Cardiac fibroblast (primary cell): ENCODE results near the gene CATSPER1.
A peak's percentile ranks its signal among the peaks of the same experiment; 100 is the strongest.

Experiments used
- DNase-seq, 2 donors: peaks; one replicate each; pipeline versions ENCODE4 v3.0.0 to v3.0.0-alpha.2; 2010; ENCODE audit warnings: low read depth in 2 of 2
- H3K4me3 ChIP-seq, 2 donors: replicated peaks in 1 of 2; 1 replicate in 1 of 2; 2 replicates in 1 of 2; pipeline ENCODE4 v1.5.1; 2011; ENCODE audit warnings: low read depth in 2 of 2, low read length in 2 of 2, mild to moderate bottlenecking in 2 of 2, moderate library complexity in 1 of 2
- TF ChIP-seq, protein P1 (sequence below): IDR thresholded peaks from one replicate; pipeline ENCODE4 v1.5.1; 2011; ENCODE audit warnings: low read depth, mild to moderate bottlenecking, low read length, inconsistent platforms

Gene CATSPER1

DNA sequence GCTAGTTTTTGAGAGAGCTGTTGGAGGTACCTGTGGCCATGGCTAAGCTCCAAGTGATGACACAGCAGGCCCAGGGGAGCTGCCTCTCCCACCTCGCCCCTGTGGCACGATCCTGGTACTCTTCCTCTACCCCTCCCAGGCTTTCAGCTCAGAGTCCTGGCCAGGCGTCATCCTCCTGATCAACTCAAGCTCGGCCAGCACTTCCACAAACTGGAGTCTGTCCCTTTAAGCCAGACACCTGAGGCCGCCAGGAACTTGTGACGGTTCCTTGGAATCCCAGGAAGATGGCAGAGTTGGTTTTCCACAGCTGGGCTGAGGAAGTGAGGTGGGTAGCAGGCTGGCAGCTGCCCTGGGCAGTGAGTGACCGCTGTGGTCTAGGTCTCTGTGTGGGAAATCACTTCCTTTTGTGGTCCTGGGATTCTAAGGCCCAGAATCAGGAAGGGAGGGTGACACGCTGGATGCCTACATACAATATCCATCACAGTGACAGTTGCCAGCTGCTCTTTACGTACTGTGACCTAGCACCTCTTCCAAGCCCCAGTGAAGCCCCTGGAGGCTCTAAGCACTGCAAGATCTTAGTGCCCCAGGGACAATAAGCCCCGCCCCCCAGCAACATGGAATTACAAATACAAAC, 17.7 kb downstream of the CATSPER1 start:
- TF ChIP-seq, protein P1, sequence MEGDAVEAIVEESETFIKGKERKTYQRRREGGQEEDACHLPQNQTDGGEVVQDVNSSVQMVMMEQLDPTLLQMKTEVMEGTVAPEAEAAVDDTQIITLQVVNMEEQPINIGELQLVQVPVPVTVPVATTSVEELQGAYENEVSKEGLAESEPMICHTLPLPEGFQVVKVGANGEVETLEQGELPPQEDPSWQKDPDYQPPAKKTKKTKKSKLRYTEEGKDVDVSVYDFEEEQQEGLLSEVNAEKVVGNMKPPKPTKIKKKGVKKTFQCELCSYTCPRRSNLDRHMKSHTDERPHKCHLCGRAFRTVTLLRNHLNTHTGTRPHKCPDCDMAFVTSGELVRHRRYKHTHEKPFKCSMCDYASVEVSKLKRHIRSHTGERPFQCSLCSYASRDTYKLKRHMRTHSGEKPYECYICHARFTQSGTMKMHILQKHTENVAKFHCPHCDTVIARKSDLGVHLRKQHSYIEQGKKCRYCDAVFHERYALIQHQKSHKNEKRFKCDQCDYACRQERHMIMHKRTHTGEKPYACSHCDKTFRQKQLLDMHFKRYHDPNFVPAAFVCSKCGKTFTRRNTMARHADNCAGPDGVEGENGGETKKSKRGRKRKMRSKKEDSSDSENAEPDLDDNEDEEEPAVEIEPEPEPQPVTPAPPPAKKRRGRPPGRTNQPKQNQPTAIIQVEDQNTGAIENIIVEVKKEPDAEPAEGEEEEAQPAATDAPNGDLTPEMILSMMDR, result no peak
- no peak for DNase-seq
- no peak overlapping the region for H3K4me3 ChIP-seq

DNA sequence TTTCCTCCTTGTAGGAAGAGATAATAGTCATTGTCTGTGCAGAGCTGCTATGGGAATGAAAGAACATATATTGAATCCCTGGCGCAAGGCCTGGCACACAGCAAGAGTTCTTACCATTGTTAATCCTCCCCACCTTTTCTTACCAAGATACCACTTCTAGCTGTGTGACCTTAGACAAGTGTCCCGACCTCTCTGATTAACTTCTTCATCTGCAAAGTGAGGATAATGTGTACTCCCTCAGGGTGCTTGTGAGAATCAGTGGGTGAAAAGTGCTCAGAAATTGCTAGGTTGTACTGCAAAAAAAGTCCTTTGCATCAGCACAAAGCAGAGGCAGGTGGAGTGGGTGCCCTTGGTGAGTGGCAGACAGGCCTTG, 18.2 kb downstream of the CATSPER1 start:
- TF ChIP-seq, protein P1, result no peak
- no peak overlapping the region for H3K4me3 ChIP-seq
- no peak for DNase-seq

DNA sequence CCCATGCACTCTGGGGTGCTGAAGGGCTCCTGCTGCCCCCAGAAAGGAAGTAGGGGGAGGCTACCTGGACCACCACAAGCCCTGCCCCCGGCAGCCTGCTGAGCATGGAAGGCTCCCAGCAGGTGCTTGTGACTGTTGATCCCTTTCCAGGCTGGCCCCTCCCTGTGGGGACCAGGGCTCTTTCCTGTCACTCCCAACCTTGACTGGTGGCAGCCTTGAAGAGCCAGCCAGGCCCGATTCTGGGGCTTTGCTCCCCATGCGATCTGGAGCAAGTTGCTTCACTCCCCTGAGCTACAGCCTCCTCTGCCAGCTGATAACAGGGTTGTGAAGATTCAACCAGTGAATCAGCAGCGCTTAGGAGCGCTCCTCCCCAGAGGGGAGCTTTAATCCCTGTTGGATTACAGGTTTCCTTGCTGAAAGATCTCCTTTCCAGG, 19.1 kb downstream of the CATSPER1 start:
- no peak overlapping the region for H3K4me3 ChIP-seq
- DNase-seq, result no peak

DNA sequence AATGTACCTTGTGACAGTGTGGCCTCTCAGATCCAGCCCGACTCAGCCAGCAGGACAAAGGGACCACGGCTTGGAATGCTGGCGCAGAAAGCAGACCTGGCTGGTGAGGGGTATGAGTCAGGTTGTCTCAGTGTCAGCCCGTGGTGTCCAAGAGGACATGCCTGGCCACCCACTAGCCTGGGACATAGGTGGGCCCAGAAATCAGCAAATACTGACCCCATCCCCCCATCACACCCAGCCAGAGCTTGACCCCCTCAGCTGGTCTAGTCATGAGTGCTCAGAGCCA, 19.4 kb downstream of the CATSPER1 start:
- no peak overlapping the region for H3K4me3 ChIP-seq
- TF ChIP-seq, protein P1, result no peak
- no peak for DNase-seq

More for the DNA sequence above, 19.1 kb downstream of the CATSPER1 start:
- TF ChIP-seq, protein P1, result no peak

DNA sequence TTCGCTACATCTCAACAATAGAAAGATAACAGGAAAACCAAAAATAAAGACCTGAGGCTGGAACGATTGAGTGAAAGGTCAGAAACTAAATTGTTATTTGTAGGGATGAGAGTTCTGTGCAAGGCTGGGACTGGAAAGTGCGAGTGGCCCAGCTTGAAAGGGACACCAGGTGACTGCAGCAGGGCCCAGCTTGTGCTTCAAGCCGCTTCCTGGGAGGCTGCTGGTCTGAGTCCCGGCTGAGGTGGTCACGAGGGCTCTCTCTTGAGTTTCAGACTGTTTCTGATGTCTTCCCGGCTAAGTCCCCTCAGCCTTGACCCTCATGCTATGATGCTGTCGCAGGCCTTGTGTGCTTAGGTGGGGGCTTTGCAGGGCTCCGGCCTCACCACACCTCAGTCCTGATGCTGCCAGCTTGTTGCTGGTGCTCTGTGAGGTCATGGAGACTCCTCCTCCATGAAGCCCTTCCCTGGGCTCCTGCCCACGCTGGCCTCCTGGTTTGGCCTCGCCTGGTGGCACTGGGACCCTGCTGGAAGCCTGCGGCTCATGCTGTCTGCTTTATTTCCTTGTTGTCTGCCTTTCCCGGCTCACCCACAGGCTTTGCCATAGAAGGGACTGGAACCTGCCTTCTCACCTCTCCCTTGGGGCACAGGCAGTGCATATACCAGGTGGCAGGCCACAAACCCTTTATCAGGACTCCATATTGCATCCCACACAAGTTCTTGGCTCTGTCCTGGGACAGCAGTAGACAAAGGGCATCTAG, 20.0 kb downstream of the CATSPER1 start:
- DNase-seq, result no peak
- TF ChIP-seq, protein P1, result no peak
- H3K4me3 ChIP-seq, result no peak overlapping the region

DNA sequence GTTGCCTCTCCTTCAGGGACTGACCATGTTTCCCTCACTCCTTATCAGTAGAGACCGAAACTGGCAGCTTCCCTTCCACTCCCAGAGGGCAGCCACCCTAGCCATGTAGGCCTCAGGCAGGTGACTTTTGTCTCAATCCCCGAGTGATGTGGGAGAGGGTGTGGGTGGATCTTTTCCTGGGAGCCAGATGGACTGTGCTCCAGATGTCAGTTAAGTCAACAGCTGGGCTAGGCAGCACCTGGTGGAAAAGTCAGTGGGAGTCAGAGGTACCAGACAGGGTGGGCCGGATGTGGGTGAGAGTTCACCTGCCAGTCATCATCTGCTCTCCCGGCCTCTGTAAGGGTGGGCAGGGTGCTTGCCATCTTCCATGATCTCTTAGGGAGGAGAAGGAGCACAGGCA, 22.1 kb downstream of the CATSPER1 start:
- H3K4me3 ChIP-seq, result no peak overlapping the region
- TF ChIP-seq, protein P1, result no peak
- DNase-seq, result no peak

DNA sequence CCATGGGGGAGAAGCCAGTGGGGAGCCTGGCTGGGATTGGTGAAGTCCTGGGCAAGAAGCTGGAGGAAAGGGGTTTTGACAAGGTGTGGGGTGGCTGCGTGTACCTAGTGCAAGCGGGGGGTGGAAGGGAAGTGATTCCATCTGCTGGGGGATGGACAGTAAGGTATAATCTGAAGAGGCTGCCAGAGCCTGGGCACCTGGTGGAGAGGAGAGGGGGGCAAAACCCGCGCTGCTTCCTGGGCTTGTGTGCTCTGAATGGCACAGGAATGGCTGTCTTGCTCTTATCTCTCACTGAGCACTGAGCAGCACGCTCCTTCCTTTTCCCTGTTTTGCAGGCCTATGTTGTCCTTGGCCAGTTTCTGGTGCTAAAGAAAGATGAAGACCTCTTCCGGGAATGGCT, 23.0 kb downstream of the CATSPER1 start:
- TF ChIP-seq, protein P1, result no peak
- DNase-seq, result no peak
- H3K4me3 ChIP-seq, result peak overlapping the region; percentile 67 to 91
